Fibroblast of skin of left quadriceps (primary cell): ENCODE results near the gene CCDC15.

Experiments
- DNase-seq, 2 experiments: peaks; one replicate each; pipeline ENCODE4 v3.0.0-alpha.2; 2013; ENCODE audit warnings: low read depth in 2 of 2

Gene CCDC15

GRCh38 chr11:125064070-125064469, 110.1 kb downstream of the CCDC15 start:
- DNase-seq: no peak

- DNase-seq: no peak
Observed at GRCh38 chr11:125068368-125068767, 114.4 kb downstream of the CCDC15 start.

GRCh38 chr11:125069008-125069407, 115.0 kb downstream of the CCDC15 start:
- DNase-seq: no peak

- no peak for DNase-seq
Observed at GRCh38 chr11:125069796-125070195, 115.8 kb downstream of the CCDC15 start.

- DNase-seq: no peak
Observed at GRCh38 chr11:125070699-125071254, 116.8 kb downstream of the CCDC15 start.

- DNase-seq: no peak
Observed at GRCh38 chr11:125071435-125071834, 117.4 kb downstream of the CCDC15 start.

GRCh38 chr11:125071846-125072217, 117.8 kb downstream of the CCDC15 start:
- DNase-seq: no peak

- no peak for DNase-seq
Observed at GRCh38 chr11:125072218-125072960, 118.4 kb downstream of the CCDC15 start.

GRCh38 chr11:125072961-125073590, 119.1 kb downstream of the CCDC15 start:
- no peak for DNase-seq

GRCh38 chr11:125073616-125074483, 119.8 kb downstream of the CCDC15 start:
- DNase-seq: no peak

- DNase-seq: no peak
Observed at GRCh38 chr11:125074511-125075241, 120.7 kb downstream of the CCDC15 start.

- DNase-seq: no peak
Observed at GRCh38 chr11:125075242-125075625, 121.2 kb downstream of the CCDC15 start.

GRCh38 chr11:125075900-125076317, 121.9 kb downstream of the CCDC15 start:
- DNase-seq: no peak

- DNase-seq: no peak
Observed at GRCh38 chr11:125076378-125076945, 122.5 kb downstream of the CCDC15 start.

- no peak for DNase-seq
Observed at GRCh38 chr11:125078016-125078415, 124.0 kb downstream of the CCDC15 start.

- no peak for DNase-seq
Observed at GRCh38 chr11:125078516-125079140, 124.6 kb downstream of the CCDC15 start.

- DNase-seq: no peak
Observed at GRCh38 chr11:125079151-125079877, 125.3 kb downstream of the CCDC15 start.

GRCh38 chr11:125079878-125080530, 126.0 kb downstream of the CCDC15 start:
- no peak for DNase-seq

GRCh38 chr11:125080531-125080911, 126.5 kb downstream of the CCDC15 start:
- no peak for DNase-seq
